H1 (cell line): ENCODE data around the gene MTAP. TPM values are rescaled to one million over a fixed set of nuclear protein-coding genes. Genes with fewer than 3 reads are reported as not detected.

Source experiments
- ASH2L ChIP-seq: fragments of 200-600, 300-600 bp; sonication (generic); IDR thresholded peaks from one replicate; pipeline ENCODE4 v1.7.1; 2017; ENCODE audit warnings: low read length
- ATF3 ChIP-seq: IDR thresholded peaks from 2 replicates; pipeline ENCODE4 v1.6.1; 2011; ENCODE audit warnings: low read depth, mild to moderate bottlenecking, low read length; ENCODE audit not compliant: insufficient read depth
- BACH1 ChIP-seq: IDR thresholded peaks from 2 replicates; pipeline ENCODE4 v1.6.1; 2012; ENCODE audit warnings: low read length, improper control_type of control experiment
- CHD2 ChIP-seq: IDR thresholded peaks from 2 replicates; pipeline ENCODE4 v1.6.1; 2012; ENCODE audit warnings: low read length, improper control_type of control experiment
- E2F6 ChIP-seq: IDR thresholded peaks from 2 replicates; pipeline ENCODE4 v1.6.1; 2012; ENCODE audit warnings: inconsistent platforms
- EGR1 ChIP-seq: IDR thresholded peaks from 2 replicates; pipeline ENCODE4 v1.6.1; 2011; ENCODE audit warnings: low read depth, low read length, borderline replicate concordance
- EP300 ChIP-seq, 2 experiments: IDR thresholded peaks; 1 replicate in 1 of 2; 2 replicates in 1 of 2; pipeline ENCODE4 v1.6.1; 2011 to 2012; ENCODE audit warnings: low read depth in 2 of 2, low read length in 2 of 2, mild to moderate bottlenecking in 2 of 2, borderline replicate concordance in 1 of 2, inconsistent platforms in 1 of 2, moderate library complexity in 1 of 2
- GTF2F1 ChIP-seq: IDR thresholded peaks from 2 replicates; pipeline ENCODE4 v1.6.1; 2012; ENCODE audit warnings: low read depth, low read length, improper control_type of control experiment, borderline replicate concordance
- JUN ChIP-seq: IDR thresholded peaks from 2 replicates; pipeline ENCODE4 v1.6.1; 2011; ENCODE audit warnings: low read depth, mild to moderate bottlenecking, improper control_type of control experiment, low read length
- KDM1A ChIP-seq: fragments of 200-600, 300-600 bp; sonication (generic); IDR thresholded peaks from 2 replicates; pipeline ENCODE4 v1.7.1; 2016; ENCODE audit warnings: mild to moderate bottlenecking, low read length, borderline replicate concordance
- KDM5A ChIP-seq: fragments of 200-600 bp; IDR thresholded peaks from 2 replicates; pipeline ENCODE4 v1.7.1; 2012; ENCODE audit warnings: mild to moderate bottlenecking, low read length, inconsistent platforms, mixed read lengths
- MAX ChIP-seq: IDR thresholded peaks from 2 replicates; pipeline ENCODE4 v1.6.1; 2012; ENCODE audit warnings: inconsistent platforms
- NRF1 ChIP-seq: IDR thresholded peaks from 2 replicates; pipeline ENCODE4 v1.6.1; 2011; ENCODE audit warnings: mild to moderate bottlenecking, low read depth, low read length, improper control_type of control experiment
- PHF8 ChIP-seq: fragments of 200-600 bp; sonication (generic); conservative IDR thresholded peaks from 2 replicates; pipeline ENCODE4 v1.7.1; 2012; ENCODE audit warnings: low read depth, mild to moderate bottlenecking, inconsistent platforms, low read length, moderate library complexity
- POLR2AphosphoS5 ChIP-seq: IDR thresholded peaks from 2 replicates; pipeline ENCODE4 v1.6.1; 2011; ENCODE audit warnings: low read depth, low read length
- RAD21 ChIP-seq, 2 experiments: IDR thresholded peaks in 1 of 2; conservative IDR thresholded peaks in 1 of 2; 2 replicates each; pipeline ENCODE4 v1.6.1; 2011; ENCODE audit warnings: low read depth in 2 of 2, low read length in 2 of 2, improper control_type of control experiment in 1 of 2, inconsistent platforms in 1 of 2, mild to moderate bottlenecking in 1 of 2, moderate library complexity in 1 of 2
- RNF2 ChIP-seq: fragments of 200-900, 300-1000 bp; sonication (generic); IDR thresholded peaks from 2 replicates; pipeline ENCODE4 v1.7.1; 2016; ENCODE audit warnings: borderline replicate concordance, low read depth, mild to moderate bottlenecking, antibody characterized with exemption, low read length; ENCODE audit not compliant: poor library complexity, severe bottlenecking; ENCODE audit errors: missing control alignments
- RXRA ChIP-seq: IDR thresholded peaks from 2 replicates; pipeline ENCODE4 v1.6.1; 2011; ENCODE audit warnings: low read depth, mild to moderate bottlenecking, low read length, moderate library complexity; ENCODE audit not compliant: insufficient read depth
- SIN3A ChIP-seq, 2 experiments: IDR thresholded peaks in 1 of 2; conservative IDR thresholded peaks in 1 of 2; 2 replicates each; pipeline ENCODE4 v1.6.1; 2011 to 2012; ENCODE audit warnings: low read length in 2 of 2, improper control_type of control experiment in 1 of 2, low read depth in 1 of 2, mild to moderate bottlenecking in 1 of 2
- SP1 ChIP-seq: IDR thresholded peaks from 2 replicates; pipeline ENCODE4 v1.6.1; 2011; ENCODE audit warnings: low read depth, low read length
- TAF1 ChIP-seq: IDR thresholded peaks from 2 replicates; pipeline ENCODE4 v1.6.1; 2011; ENCODE audit warnings: mild to moderate bottlenecking, low read depth, low read length
- TAF7 ChIP-seq: optimal IDR thresholded peaks from 2 replicates; pipeline ENCODE3; 2011; ENCODE audit warnings: low read depth, mild to moderate bottlenecking, inconsistent platforms, low read length, moderate library complexity, borderline replicate concordance
- polyA plus RNA-seq, 7 experiments: library from polyadenylated mRNA; depleted of rRNA in 3 of 7; stranded (reverse) in 5 of 7; unstranded in 2 of 7; fragments of >200 nt in 5 of 7; fragments of 200-250 nt in 2 of 7; gene quantifications; 1 replicate in 5 of 7; 2 replicates in 1 of 7; 4 replicates in 1 of 7; pipeline versions ENCODE4 v1.2.1 to v1.2.3, GENCODE V29; 2011 to 2013; ENCODE audit warnings: missing spikeins in 2 of 7, mixed read lengths in 2 of 7
- total RNA-seq: library from RNA; stranded (reverse); fragmentation: NEBNext Ultra II Directional; extraction: Animal tissue kit (Norgen Biotek cat#: 25700); gene quantifications from 2 replicates; pipeline ENCODE4 v1.2.1, GENCODE V29; 2021

The MTAP gene
- total and polyA plus RNA-seq, 2 of the 8 experiments (the other 6 are each of a cell fraction or from before 2014, with no cell fraction given) = 16.4 to 100 TPM

GRCh38 chr9:21802418-21803000, at the start of gene MTAP (continued):
- TF ChIP-seq KDM5A (no peak), RAD21 (IDR thresholded peaks at IDR 0.05 in 1 of 2, conservative IDR thresholded peaks at IDR 0.05 in 1 of 2; ENCODE audit: low read depth in 2 of 2, low read length in 2 of 2) (no peak), NRF1 (no peak), SP1 (no peak; the same call in 1 of the 2 replicates), TAF1 (peak; percentile 91), RXRA (no peak), EP300 (IDR thresholded peaks at IDR 0.05; ENCODE audit: borderline replicate concordance in 1 of 2, low read depth in 2 of 2, low read length in 2 of 2) (no peak), E2F6 (0 out of 2 replicates have a peak, but pooled peaks have one; percentile 74), CHD2 (no peak), JUN (no peak), BACH1 (no peak), PHF8 (peak; percentile 87), ATF3 (no peak), KDM1A (no peak), POLR2AphosphoS5 (peak; percentile 97), EGR1 (0 out of 2 replicates have a peak, but pooled peaks have one; percentile 7), SIN3A (conservative IDR thresholded peaks at IDR 0.05 in 1 of 2, IDR thresholded peaks at IDR 0.05 in 1 of 2; ENCODE audit: low read depth in 1 of 2, low read length in 2 of 2) (peak; percentile 53 to 74; a peak in 2 of 4 replicates), ASH2L (no peak), RNF2 (no peak), MAX (0 out of 2 replicates have a peak, but pooled peaks have one; percentile 46), GTF2F1 (0 out of 2 replicates have a peak, but pooled peaks have one; percentile 49), TAF7 (peak; percentile 65)
